Liver (tissue), 3 donors: Measurements from ENCODE around the gene ZNF296.

Experiments
- ATF3 ChIP-seq: IDR thresholded peaks from 2 replicates; pipeline ENCODE4 v1.6.1; 2016; ENCODE audit warnings: antibody characterized with exemption
- CTCF ChIP-seq: fragments of 150-350 bp; IDR thresholded peaks from 2 replicates; pipeline ENCODE4 v1.5.1; 2017; ENCODE audit warnings: improper control_type of control experiment, low read depth, low read length; ENCODE audit not compliant: missing input control
- GABPA ChIP-seq, 2 donors: IDR thresholded peaks in 1 of 2; conservative IDR thresholded peaks in 1 of 2; 2 replicates each; pipeline ENCODE4 v1.6.1; 2016; ENCODE audit warnings: antibody characterized with exemption in 2 of 2, mild to moderate bottlenecking in 1 of 2, moderate library complexity in 1 of 2
- JUND ChIP-seq, 2 donors: IDR thresholded peaks; 2 replicates each; pipeline ENCODE4 v1.6.1; 2016; ENCODE audit warnings: antibody characterized with exemption in 2 of 2
- MAX ChIP-seq: IDR thresholded peaks from 2 replicates; pipeline ENCODE4 v1.6.1; 2016; ENCODE audit warnings: antibody characterized with exemption
- RAD21 ChIP-seq, 2 donors: IDR thresholded peaks; 2 replicates each; pipeline ENCODE4 v1.6.1; 2016; ENCODE audit warnings: antibody characterized with exemption in 2 of 2, mild to moderate bottlenecking in 2 of 2
- REST ChIP-seq: IDR thresholded peaks from 2 replicates; pipeline ENCODE4 v1.6.1; 2016; ENCODE audit warnings: antibody characterized with exemption, mild to moderate bottlenecking
- SP1 ChIP-seq: IDR thresholded peaks from 2 replicates; pipeline ENCODE4 v1.6.1; 2018; ENCODE audit warnings: antibody characterized with exemption, mild to moderate bottlenecking
- TAF1 ChIP-seq: conservative IDR thresholded peaks from 2 replicates; pipeline ENCODE4 v1.6.1; 2016; ENCODE audit warnings: antibody characterized with exemption, mild to moderate bottlenecking
- YY1 ChIP-seq: IDR thresholded peaks from 2 replicates; pipeline ENCODE4 v1.6.1; 2016; ENCODE audit warnings: antibody characterized with exemption, mild to moderate bottlenecking
- donor health status: healthy.
- donor health status: healthy.

- TF ChIP-seq SP1: no peak
- TF ChIP-seq CTCF: no peak
- no peak for TF ChIP-seq RAD21 (IDR thresholded peaks at IDR 0.05)
- no peak for TF ChIP-seq TAF1
- no peak for TF ChIP-seq GABPA (IDR thresholded peaks at IDR 0.05 in 1 of 2, conservative IDR thresholded peaks at IDR 0.05 in 1 of 2)
- TF ChIP-seq ATF3: no peak
- no peak for TF ChIP-seq YY1
- no peak for TF ChIP-seq JUND (IDR thresholded peaks at IDR 0.05)
- TF ChIP-seq MAX: no peak
- TF ChIP-seq REST: no peak
These were observed 10.2 kb upstream of the ZNF296 start for GRCh38 chr19:45086480-45086879.
